GM12878 (cell line): ENCODE results near the gene LYPD4. TPM values are rescaled to one million over a fixed set of nuclear protein-coding genes. Genes with fewer than 3 reads are reported as not detected.

Experiments used
- ATAC-seq: fragments of 200-7000 bp; cut with Tn5 transposase; 3 replicates; pipeline ENCODE4 v1.9.1; 2020; ENCODE audit warnings: mild to moderate bottlenecking, moderate library complexity
- BruUV-seq: library from RNA; stranded (reverse); fragments of 400-500 nt; replicated peaks from 2 replicates; lab custom pipeline; 2021; lab: Mats Ljungman, UMichigan
- CTCF ChIA-PET: fragments of 300-600 bp; sonication (Branson Sonifier 250); formaldehyde crosslinking; extraction: SDS; loops from one replicate; lab custom pipeline; 2021; ENCODE audit warnings: inconsistent platforms; lab: Yijun Ruan, JAX
- POLR2A ChIA-PET: fragments of 350-600 bp; formaldehyde crosslinking; extraction: SDS; loops from one replicate; lab custom pipeline; 2021; ENCODE audit warnings: inconsistent platforms; lab: Charles Lee
- RAD21 ChIA-PET: fragments of 300-600 bp; sonication (Branson Sonifier 250); formaldehyde crosslinking; loops from one replicate; lab custom pipeline; 2023; ENCODE audit warnings: antibody characterized with exemption; ENCODE audit not compliant: unreplicated experiment; lab: Charles Lee
- SMC1A ChIA-PET: fragments of 300-600 bp; sonication (Branson Sonifier 250); formaldehyde crosslinking; loops from one replicate; lab custom pipeline; 2023; ENCODE audit not compliant: unreplicated experiment, uncharacterized antibody; lab: Charles Lee
- DNase-seq: peaks from one replicate; pipeline ENCODE4 v3.0.0-alpha.2; 2011; ENCODE audit warnings: low read depth, low spot score
- FAIRE-seq: peaks from 3 replicates; lab custom pipeline; 2011; peaks lifted over from hg19 to GRCh38; lab: Jason Lieb, UNC
- H2AFZ ChIP-seq: 2 replicates; pipeline ENCODE4 v1.6.0; 2011; ENCODE audit warnings: low read depth, low read length, control low read depth; ENCODE audit not compliant: control insufficient read depth
- H3K27ac ChIP-seq: 2 replicates; pipeline ENCODE4 v1.5.1; 2011; ENCODE audit warnings: control low read depth; ENCODE audit not compliant: control insufficient read depth, insufficient read depth
- H3K27me3 ChIP-seq, 2 experiments: replicated peaks in 1 of 2; 2 replicates each; pipeline versions ENCODE4 v1.6.0 to v1.6.1; 2011; ENCODE audit warnings: low read length in 1 of 2; ENCODE audit not compliant: control insufficient read depth in 2 of 2, insufficient read depth in 2 of 2
- H3K36me3 ChIP-seq, 2 experiments: 2 replicates each; pipeline ENCODE4 v1.5.1; 2011; ENCODE audit warnings: low read length in 1 of 2; ENCODE audit not compliant: control insufficient read depth in 2 of 2, insufficient read depth in 2 of 2
- H3K4me1 ChIP-seq: 2 replicates; pipeline ENCODE4 v1.6.1; 2011; ENCODE audit warnings: mild to moderate bottlenecking, low read length, moderate library complexity, mixed read lengths; ENCODE audit not compliant: control insufficient read depth, insufficient read depth
- H3K4me2 ChIP-seq: 2 replicates; pipeline ENCODE4 v1.6.0; 2011; ENCODE audit warnings: control low read depth; ENCODE audit not compliant: control insufficient read depth, insufficient read depth
- H3K4me3 ChIP-seq: fragments of 200-600 bp; sonication (generic); 2 replicates; pipeline ENCODE4 v1.5.1; 2016
- H3K79me2 ChIP-seq: 2 replicates; pipeline ENCODE4 v1.6.0; 2011; ENCODE audit warnings: low read length; ENCODE audit not compliant: control insufficient read depth, insufficient read depth
- H3K9ac ChIP-seq: 2 replicates; pipeline ENCODE4 v1.8.0; 2011; ENCODE audit warnings: low read length, control low read depth, mixed read lengths; ENCODE audit not compliant: control insufficient read depth, insufficient read depth
- H3K9me3 ChIP-seq: replicated peaks from 3 replicates; pipeline ENCODE4 v1.5.1; 2011; ENCODE audit warnings: mild to moderate bottlenecking, low read length; ENCODE audit not compliant: control insufficient read depth, insufficient read depth
- H4K20me1 ChIP-seq: 2 replicates; pipeline ENCODE4 v1.6.0; 2011; ENCODE audit not compliant: control insufficient read depth, insufficient read depth
- BACH1 ChIP-seq: fragments of 450-650 bp; IDR thresholded peaks from 2 replicates; pipeline ENCODE4 v1.6.1; 2017; ENCODE audit warnings: mild to moderate bottlenecking, borderline replicate concordance
- CREM ChIP-seq: IDR thresholded peaks from 2 replicates; pipeline ENCODE4 v1.6.1; 2014; ENCODE audit warnings: antibody characterized with exemption, low read depth
- CUX1 ChIP-seq: IDR thresholded peaks from 2 replicates; pipeline ENCODE4 v1.6.1; 2012; ENCODE audit warnings: improper control_type of control experiment, low read depth, low read length; ENCODE audit not compliant: insufficient replicate concordance
- HDAC6 ChIP-seq: fragments of 200-600 bp; sonication (generic); IDR thresholded peaks from one replicate; pipeline ENCODE4 v1.8.0; 2017; ENCODE audit warnings: antibody characterized with exemption; ENCODE audit not compliant: unreplicated experiment
- KDM1A ChIP-seq: fragments of 200-600 bp; sonication (generic); IDR thresholded peaks from 2 replicates; pipeline ENCODE4 v1.6.1; 2016; ENCODE audit warnings: borderline replicate concordance
- MEF2A ChIP-seq: IDR thresholded peaks from 2 replicates; pipeline ENCODE4 v1.6.1; 2011; ENCODE audit warnings: low read depth, mild to moderate bottlenecking, low read length, moderate library complexity; ENCODE audit not compliant: insufficient read depth
- POLR2A ChIP-seq: IDR thresholded peaks from 2 replicates; pipeline ENCODE4 v1.6.1; 2011; ENCODE audit warnings: low read depth, mild to moderate bottlenecking, low read length
- ZNF384 ChIP-seq: IDR thresholded peaks from 2 replicates; pipeline ENCODE4 v1.6.1; 2012; ENCODE audit warnings: low read depth, mild to moderate bottlenecking, low read length, improper control_type of control experiment, borderline replicate concordance
- WGBS: methylation state at CpG from one replicate; pipeline ENCODE4 v1.1.6; 2016; ENCODE audit warnings: low lambda C conversion rate; ENCODE audit not compliant: insufficient replicate concordance, insufficient coverage; ENCODE audit errors: missing lambda C conversion rate; 5-methylcytosine and 5-hydroxymethylcytosine counted together
- in situ Hi-C: fragments of 300-500 bp; cut with MboI; formaldehyde crosslinking; loops from 9 replicates; pipeline ENCODE4 v1.14.3; 2018; ENCODE audit warnings: mixed read lengths
- intact Hi-C: fragments of 100-400 bp; cut with micrococcal nuclease; formaldehyde crosslinking; loops from one replicate; pipeline ENCODE4 v1.14.2; 2022; ENCODE audit not compliant: unreplicated experiment
- polyA plus RNA-seq, 11 experiments: library from polyadenylated mRNA; depleted of rRNA in 4 of 11; unstranded in 6 of 11; stranded (reverse) in 5 of 11; fragments of >200 nt; fragmentation: Nextera tagmentation in 4 of 11; fragmentation: Illumina TruSeq in 1 of 11; extraction: Ambion mirVana in 4 of 11; extraction: Trizol in 1 of 11; gene quantifications; 1 replicate in 1 of 11; 2 replicates in 10 of 11; pipeline versions ENCODE4 v1.2.1 to v1.2.3, GENCODE V29; 2011 to 2016; ENCODE audit warnings: inconsistent platforms in 2 of 11, missing spikeins in 2 of 11, low read depth in 1 of 11
- total RNA-seq, 4 experiments: library from RNA; depleted of rRNA in 3 of 4; stranded (reverse); fragments of >200 nt in 3 of 4; fragmentation: Illumina TruSeq in 1 of 4; extraction: Trizol in 1 of 4; gene quantifications; 2 replicates each; pipeline versions ENCODE4 v1.2.1 to v1.2.3, GENCODE V29; 2013 to 2021

LYPD4 gene
- total and polyA plus RNA-seq, 10 of the 15 experiments (the other 5 are each of a cell fraction or from before 2014, with no cell fraction given) = not detected

- no peak for TF ChIP-seq CUX1
These were observed 27.3 kb upstream of the LYPD4 start (continued) for GRCh38 chr19:41871573-41872383.

- Histone ChIP-seq H2AFZ (no peak overlapping the region), H3K27me3 (no peaks in the 10 kb centered on the region), H3K27ac (peak overlapping the region; percentile 30; the same call in 1 of the 2 replicates), H3K4me1 (peaks cover 71% of the 10 kb centered on the region), H3K79me2 (peaks cover 31% of the 10 kb centered on the region), H3K36me3 (peaks cover 21 to 25% of the 10 kb centered on the region in 2 experiments), H3K9me3 (no peaks in the 10 kb centered on the region), H3K4me2 (0 out of 2 replicates have a peak overlapping the region, but pooled peaks have one; percentile 36), H4K20me1 (peaks cover 16% of the 10 kb centered on the region), H3K9ac (no peak overlapping the region), H3K4me3 (no peak overlapping the region)
- in situ Hi-C loops (loop anchor here (5.0 kb wide), 1 partner anchor 77 kb away; no protein-coding TSS in a partner anchor), intact Hi-C loops (no loop called here)
- BruUV-seq = no TSS peak
- ATAC-seq (peak; percentile 1; the same call in 1 of the 3 replicates), FAIRE-seq (no peak), DNase-seq (no peak)
- 55% methylated on average over 3 of the region's 3 CpGs for WGBS
- ChIA-PET RAD21 (interaction anchor here (0.7 to 8.7 kb wide), 4 partner anchors 10 to 89 kb away, joined by 3 to 120 read pairs (median 32); partner anchors contain the start of genes ARHGEF1, RABAC1 and RPS19), CTCF (interaction anchor here (1.9 to 9.0 kb wide), 6 partner anchors 6 to 88 kb away, joined by 7 to 136 read pairs (median 74); partner anchors contain the start of genes ARHGEF1 and RPS19), POLR2A (interaction anchor here (0.6 to 6.6 kb wide), 6 partner anchors 8 to 1253 kb away, joined by 3 to 90 read pairs (median 9); partner anchors contain the start of gene RPS19), SMC1A (interaction anchor here (1.0 to 8.2 kb wide), 3 partner anchors 11 to 75 kb away, joined by 3 to 57 read pairs (median 47); partner anchors contain the start of gene RPS19)
- TF ChIP-seq MEF2A = no peak
- peak; percentile 32; the same call in 1 of the 2 replicates for TF ChIP-seq BACH1
- no peak for TF ChIP-seq CREM
- 0 out of 2 replicates have a peak, but pooled peaks have one; percentile 19 for TF ChIP-seq ZNF384
- no peak for TF ChIP-seq KDM1A
- TF ChIP-seq POLR2A = peak; percentile 67
- TF ChIP-seq HDAC6 = no peak
These were observed 26.0 kb upstream of the LYPD4 start for GRCh38 chr19:41870401-41870873.
